ENCODE results near the gene TPM4.

GRCh38 chr19:16134510-16134909 lies 58.2 kb downstream of the TPM4 start:
- TF ChIP-seq POLR2A (IDR thresholded peaks at IDR 0.05) (no peak), CTCF (IDR thresholded peaks at IDR 0.05) (no peak)
